CD14-positive monocyte (primary cell): Measurements from ENCODE around the gene KRTAP12-4. TPM values are rescaled to one million over a fixed set of nuclear protein-coding genes. Genes with fewer than 3 reads are reported as not detected.
"Not testable (repeated sequence)": the region's sequence is repeated elsewhere in the genome, so short reads cannot be mapped to it uniquely, and the experiment has no call there.

ENCODE experiments used
- DNase-seq, 3 donors: peaks; one replicate each; pipeline ENCODE4 v3.0.0-alpha.2; 2011 to 2022
- H2AFZ ChIP-seq: 2 replicates; pipeline ENCODE4 v1.6.0; 2012; ENCODE audit warnings: mild to moderate bottlenecking, low read depth, low read length, inconsistent platforms; ENCODE audit not compliant: insufficient read depth, poor library complexity, severe bottlenecking
- H3K27ac ChIP-seq, 2 donors: 1 replicate in 1 of 2; 2 replicates in 1 of 2; pipeline ENCODE4 v1.5.1; 2012 to 2013; ENCODE audit warnings: low read length in 2 of 2, control low read depth in 1 of 2, inconsistent platforms in 1 of 2, low read depth in 1 of 2, mild to moderate bottlenecking in 1 of 2
- H3K27me3 ChIP-seq, 2 donors: one replicate each; pipeline versions ENCODE4 v1.6.0 to v1.6.1; 2011 to 2013; ENCODE audit warnings: low read length in 2 of 2; ENCODE audit not compliant: control insufficient read depth in 2 of 2, insufficient read depth in 2 of 2
- H3K36me3 ChIP-seq, 2 donors: replicated peaks in 1 of 2; 1 replicate in 1 of 2; 2 replicates in 1 of 2; pipeline versions ENCODE4 v1.5.1 to v1.6.1; 2012 to 2013; ENCODE audit warnings: low read length in 2 of 2, control low read depth in 1 of 2, inconsistent platforms in 1 of 2, mild to moderate bottlenecking in 1 of 2; ENCODE audit not compliant: insufficient read depth in 2 of 2, control insufficient read depth in 1 of 2
- H3K4me1 ChIP-seq, 2 donors: 1 replicate in 1 of 2; 2 replicates in 1 of 2; pipeline versions ENCODE4 v1.5.1 to v1.6.1; 2012 to 2013; ENCODE audit warnings: low read length in 2 of 2, control low read depth in 1 of 2, inconsistent platforms in 1 of 2, mild to moderate bottlenecking in 1 of 2, moderate library complexity in 1 of 2; ENCODE audit not compliant: insufficient read depth in 2 of 2, control insufficient read depth in 1 of 2
- H3K4me2 ChIP-seq: replicated peaks from 2 replicates; pipeline ENCODE3; 2012; ENCODE audit warnings: low read length, moderate library complexity, mild to moderate bottlenecking; ENCODE audit not compliant: poor library complexity, severe bottlenecking; ENCODE audit errors: extremely low read depth
- H3K4me3 ChIP-seq, 3 experiments: fragments of 200-600 bp in 1 of 3; sonication (generic) in 1 of 3; replicated peaks in 1 of 3; 1 replicate in 2 of 3; 2 replicates in 1 of 3; pipeline ENCODE4 v1.5.1; 2011 to 2013; ENCODE audit warnings: low read length in 3 of 3, mild to moderate bottlenecking in 3 of 3, control low read depth in 2 of 3, low read depth in 2 of 3, inconsistent platforms in 1 of 3, moderate library complexity in 1 of 3
- H3K79me2 ChIP-seq: 2 replicates; pipeline ENCODE4 v1.6.0; 2012; ENCODE audit warnings: mild to moderate bottlenecking, control low read depth, inconsistent platforms, low read length, moderate library complexity; ENCODE audit not compliant: insufficient read depth
- H3K9ac ChIP-seq: 2 replicates; pipeline ENCODE4 v1.6.0; 2017; ENCODE audit warnings: low read length, mild to moderate bottlenecking; ENCODE audit not compliant: insufficient read depth, poor library complexity, severe bottlenecking
- H3K9me3 ChIP-seq, 2 donors: replicated peaks in 1 of 2; 1 replicate in 1 of 2; 2 replicates in 1 of 2; pipeline versions ENCODE4 v1.5.1 to v1.6.1; 2012 to 2013; ENCODE audit warnings: low read length in 2 of 2, control low read depth in 1 of 2; ENCODE audit not compliant: control insufficient read depth in 1 of 2, insufficient read depth in 1 of 2
- H4K20me1 ChIP-seq: 2 replicates; pipeline ENCODE4 v1.6.0; 2012; ENCODE audit warnings: mild to moderate bottlenecking, low read length, control low read depth, moderate library complexity; ENCODE audit not compliant: insufficient read depth
- H3K27ac Mint-ChIP-seq, 7 donors: one replicate each; pipeline ENCODE4 v1.8.0; 2020; ENCODE audit warnings: mild to moderate bottlenecking in 7 of 7, mixed read lengths in 7 of 7, moderate library complexity in 6 of 7, inconsistent platforms in 2 of 7
- H3K27me3 Mint-ChIP-seq, 3 donors: one replicate each; pipeline ENCODE4 v1.8.0; 2021 to 2022; ENCODE audit warnings: low read depth in 3 of 3, mild to moderate bottlenecking in 3 of 3, mixed read lengths in 3 of 3, moderate library complexity in 3 of 3, inconsistent platforms in 1 of 3
- H3K36me3 Mint-ChIP-seq, 2 donors: one replicate each; pipeline ENCODE4 v1.8.0; 2020; ENCODE audit warnings: mixed read lengths in 2 of 2, inconsistent platforms in 1 of 2, mild to moderate bottlenecking in 1 of 2
- H3K4me1 Mint-ChIP-seq: one replicate; pipeline ENCODE4 v1.8.0; 2020; ENCODE audit warnings: mild to moderate bottlenecking, mixed read lengths
- H3K4me3 Mint-ChIP-seq, 2 donors: one replicate each; pipeline ENCODE4 v1.8.0; 2020; ENCODE audit warnings: mild to moderate bottlenecking in 2 of 2, mixed read lengths in 2 of 2, moderate library complexity in 1 of 2
- H3K9me3 Mint-ChIP-seq, 7 donors: one replicate each; pipeline ENCODE4 v1.8.0; 2020 to 2022; ENCODE audit warnings: mixed read lengths in 7 of 7, mild to moderate bottlenecking in 6 of 7, moderate library complexity in 6 of 7, inconsistent platforms in 2 of 7
- CTCF ChIP-seq: fragments of 200-600 bp; IDR thresholded peaks from one replicate; pipeline ENCODE4 v1.8.0; 2022; ENCODE audit warnings: antibody characterized with exemption, mild to moderate bottlenecking
- WGBS: methylation state at CpG from one replicate; pipeline ENCODE4 v1.1.5; 2013; ENCODE audit warnings: missing lambda C conversion rate; ENCODE audit not compliant: insufficient coverage; 5-methylcytosine and 5-hydroxymethylcytosine counted together
- intact Hi-C, 2 donors: fragments of 100-400 bp; cut with micrococcal nuclease; formaldehyde crosslinking; loops; one replicate each; pipeline versions ENCODE4 v1.15.0 to v1.15.1; 2023
- polyA plus RNA-seq, 3 donors: library from polyadenylated mRNA; depleted of rRNA in 1 of 3; unstranded in 2 of 3; stranded (reverse) in 1 of 3; fragments of 300-500 nt in 2 of 3; fragments of >200 nt in 1 of 3; fragmentation: Illumina TruSeq in 2 of 3; gene quantifications; 1 replicate in 2 of 3; 2 replicates in 1 of 3; pipeline ENCODE4 v1.2.3, GENCODE V29; 2012 to 2021

KRTAP12-4 gene
- polyA plus RNA-seq, 3 donors, result not detected

DNA sequence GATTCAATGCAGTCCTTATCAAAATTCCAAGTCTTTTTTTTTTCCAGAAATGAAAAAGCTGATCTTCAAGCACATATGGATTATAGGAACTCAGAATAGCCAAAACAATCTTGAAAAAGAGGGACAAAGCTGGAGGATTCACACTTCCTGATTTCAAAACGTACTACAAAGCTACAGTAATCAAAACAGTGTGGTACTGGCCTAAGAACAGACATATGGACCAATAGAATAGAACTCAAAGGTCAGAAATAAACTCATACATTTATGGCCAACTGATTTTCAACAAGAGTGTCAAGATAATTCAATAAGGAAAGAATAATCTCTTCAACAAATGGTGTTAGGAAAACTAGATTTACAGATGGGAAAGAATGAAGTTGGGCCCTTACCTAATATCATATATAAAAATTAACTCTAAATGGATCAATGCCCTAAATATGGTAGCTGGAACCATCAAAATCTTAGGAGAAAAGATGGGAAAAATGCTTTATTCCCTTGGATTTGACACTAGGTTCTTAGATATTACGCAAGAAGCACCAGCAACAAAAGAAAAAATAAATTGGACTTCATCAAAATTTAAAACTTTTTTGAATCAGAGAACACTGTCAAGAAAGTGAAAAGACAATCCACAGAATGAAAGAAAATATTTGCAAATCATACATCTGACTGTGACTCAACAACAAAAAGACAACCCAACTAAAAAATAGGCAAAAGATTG lies 38.5 kb upstream of the KRTAP12-4 start:
- Mint-ChIP-seq H3K4me1 (no peaks in the 10 kb centered on the region), H3K9me3 (peaks cover 6 to 22% (median 14%) of the 10 kb centered on the region in 7 donors), H3K27me3 (peaks cover 25 to 54% (median 35%) of the 10 kb centered on the region in 3 donors), H3K36me3 (no peaks in the 10 kb centered on the region), H3K4me3 (no peak overlapping the region), H3K27ac (no peak overlapping the region)
- no peak for TF ChIP-seq CTCF
- no CpG with 5 or more reads among the region's 2 CpGs for WGBS
- Histone ChIP-seq H3K79me2 (no peaks in the 10 kb centered on the region), H3K4me1 (no peaks in the 10 kb centered on the region), H3K27me3 (peaks cover 0 to 19% of the 10 kb centered on the region in 2 donors), H3K9me3 (peaks cover 0 to 15% of the 10 kb centered on the region in 2 donors), H3K27ac (no peak overlapping the region), H4K20me1 (no peaks in the 10 kb centered on the region), H3K9ac (no peak overlapping the region), H3K36me3 (no peaks in the 10 kb centered on the region), H2AFZ (no peak overlapping the region), H3K4me3 (no peak overlapping the region), H3K4me2 (no peak overlapping the region)
- intact Hi-C loops, result no loop called here
- no peak for DNase-seq

DNA sequence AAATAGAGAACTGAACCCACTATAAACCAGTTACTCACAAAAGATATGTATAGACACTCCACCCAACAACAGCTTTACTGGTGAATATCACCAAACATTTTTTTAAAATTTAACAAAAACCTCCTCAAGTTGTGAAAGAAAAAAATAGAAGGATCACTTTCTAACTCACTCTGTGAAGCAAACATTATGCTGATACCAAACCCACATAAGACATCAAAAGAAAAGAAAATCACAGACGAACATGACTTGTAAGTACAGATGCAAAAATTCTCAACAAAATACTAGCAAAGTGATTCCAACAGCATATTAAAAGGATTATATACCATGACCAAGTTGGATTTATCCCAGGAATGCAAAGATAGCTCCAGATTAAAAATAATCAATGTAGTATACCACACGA lies 37.2 kb upstream of the KRTAP12-4 start:
- Histone ChIP-seq H3K27ac (no peak overlapping the region), H3K9me3 (peaks cover 0 to 15% of the 10 kb centered on the region in 2 donors), H3K9ac (no peak overlapping the region), H3K27me3 (peaks cover 0 to 13% of the 10 kb centered on the region in 2 donors), H3K36me3 (no peaks in the 10 kb centered on the region), H3K4me2 (no peak overlapping the region), H3K79me2 (no peaks in the 10 kb centered on the region), H4K20me1 (no peaks in the 10 kb centered on the region), H3K4me1 (no peaks in the 10 kb centered on the region), H3K4me3 (no peak overlapping the region), H2AFZ (no peak overlapping the region)
- no peak for TF ChIP-seq CTCF
- Mint-ChIP-seq H3K36me3 (no peaks in the 10 kb centered on the region), H3K4me3 (peak overlapping the region in 1 of 2 donors; percentile 18), H3K27ac (no peak overlapping the region), H3K9me3 (peaks cover 6 to 22% (median 14%) of the 10 kb centered on the region in 7 donors), H3K27me3 (peaks cover 13 to 47% (median 31%) of the 10 kb centered on the region in 3 donors), H3K4me1 (no peaks in the 10 kb centered on the region)
- no CpG with 5 or more reads among the region's 2 CpGs for WGBS
- DNase-seq, result no peak
- intact Hi-C loops, result no loop called here

DNA sequence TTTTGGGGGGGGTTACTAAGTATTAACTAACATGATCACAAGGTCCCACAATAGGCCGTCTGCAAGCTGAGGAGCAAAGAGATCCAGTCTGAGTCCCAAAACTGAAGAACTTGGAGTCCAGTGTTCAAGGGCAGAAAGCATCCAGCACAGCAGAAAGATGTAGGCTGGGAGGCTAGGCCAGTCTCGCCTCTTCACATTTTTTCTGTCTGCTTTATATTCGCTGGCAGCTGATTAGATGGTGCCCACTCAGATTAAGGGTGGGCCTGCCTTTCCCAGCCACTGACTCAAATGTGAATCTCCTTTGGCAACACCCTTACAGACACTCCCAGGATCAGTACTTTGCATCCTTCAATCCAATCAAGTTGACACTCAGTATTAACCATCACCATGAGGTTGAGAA lies 35.3 kb upstream of the KRTAP12-4 start:
- H3K36me3 ChIP-seq, H2AFZ ChIP-seq, H3K27ac ChIP-seq, DNase-seq, H3K27me3 ChIP-seq, H3K79me2 ChIP-seq, H4K20me1 ChIP-seq, intact Hi-C loops, H3K4me1 ChIP-seq, H3K4me3 ChIP-seq, H3K4me2 ChIP-seq, H3K4me3 Mint-ChIP-seq, H3K9ac ChIP-seq, H3K4me1 Mint-ChIP-seq, H3K36me3 Mint-ChIP-seq, H3K27ac Mint-ChIP-seq: not testable (repeated sequence)
- H3K9me3 Mint-ChIP-seq, result peaks cover 6 to 22% (median 14%) of the 10 kb centered on the region in 7 donors
- WGBS, result 97% methylated on average over 3 of the region's 3 CpGs
- H3K27me3 Mint-ChIP-seq, result peaks cover 7 to 33% (median 18%) of the 10 kb centered on the region in 3 donors
- H3K9me3 ChIP-seq, result peaks cover 0 to 15% of the 10 kb centered on the region in 2 donors
